NCI-H2081 (cell line): ENCODE data around the gene SFI1.
"Not testable (repeated sequence)": the region's sequence is repeated elsewhere in the genome, so short reads cannot be mapped to it uniquely, and the experiment has no call there.

Source experiments
- DNase-seq, 2 experiments: peaks; one replicate each; lab custom pipeline; 2025; lab: John Stamatoyannopoulos, UW

The SFI1 gene, protein sequence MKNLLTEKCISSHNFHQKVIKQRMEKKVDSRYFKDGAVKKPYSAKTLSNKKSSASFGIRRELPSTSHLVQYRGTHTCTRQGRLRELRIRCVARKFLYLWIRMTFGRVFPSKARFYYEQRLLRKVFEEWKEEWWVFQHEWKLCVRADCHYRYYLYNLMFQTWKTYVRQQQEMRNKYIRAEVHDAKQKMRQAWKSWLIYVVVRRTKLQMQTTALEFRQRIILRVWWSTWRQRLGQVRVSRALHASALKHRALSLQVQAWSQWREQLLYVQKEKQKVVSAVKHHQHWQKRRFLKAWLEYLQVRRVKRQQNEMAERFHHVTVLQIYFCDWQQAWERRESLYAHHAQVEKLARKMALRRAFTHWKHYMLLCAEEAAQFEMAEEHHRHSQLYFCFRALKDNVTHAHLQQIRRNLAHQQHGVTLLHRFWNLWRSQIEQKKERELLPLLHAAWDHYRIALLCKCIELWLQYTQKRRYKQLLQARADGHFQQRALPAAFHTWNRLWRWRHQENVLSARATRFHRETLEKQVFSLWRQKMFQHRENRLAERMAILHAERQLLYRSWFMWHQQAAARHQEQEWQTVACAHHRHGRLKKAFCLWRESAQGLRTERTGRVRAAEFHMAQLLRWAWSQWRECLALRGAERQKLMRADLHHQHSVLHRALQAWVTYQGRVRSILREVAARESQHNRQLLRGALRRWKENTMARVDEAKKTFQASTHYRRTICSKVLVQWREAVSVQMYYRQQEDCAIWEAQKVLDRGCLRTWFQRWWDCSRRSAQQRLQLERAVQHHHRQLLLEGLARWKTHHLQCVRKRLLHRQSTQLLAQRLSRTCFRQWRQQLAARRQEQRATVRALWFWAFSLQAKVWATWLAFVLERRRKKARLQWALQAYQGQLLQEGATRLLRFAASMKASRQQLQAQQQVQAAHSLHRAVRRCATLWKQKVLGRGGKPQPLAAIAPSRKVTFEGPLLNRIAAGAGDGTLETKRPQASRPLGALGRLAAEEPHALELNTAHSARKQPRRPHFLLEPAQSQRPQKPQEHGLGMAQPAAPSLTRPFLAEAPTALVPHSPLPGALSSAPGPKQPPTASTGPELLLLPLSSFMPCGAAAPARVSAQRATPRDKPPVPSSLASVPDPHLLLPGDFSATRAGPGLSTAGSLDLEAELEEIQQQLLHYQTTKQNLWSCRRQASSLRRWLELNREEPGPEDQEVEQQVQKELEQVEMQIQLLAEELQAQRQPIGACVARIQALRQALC

DNA sequence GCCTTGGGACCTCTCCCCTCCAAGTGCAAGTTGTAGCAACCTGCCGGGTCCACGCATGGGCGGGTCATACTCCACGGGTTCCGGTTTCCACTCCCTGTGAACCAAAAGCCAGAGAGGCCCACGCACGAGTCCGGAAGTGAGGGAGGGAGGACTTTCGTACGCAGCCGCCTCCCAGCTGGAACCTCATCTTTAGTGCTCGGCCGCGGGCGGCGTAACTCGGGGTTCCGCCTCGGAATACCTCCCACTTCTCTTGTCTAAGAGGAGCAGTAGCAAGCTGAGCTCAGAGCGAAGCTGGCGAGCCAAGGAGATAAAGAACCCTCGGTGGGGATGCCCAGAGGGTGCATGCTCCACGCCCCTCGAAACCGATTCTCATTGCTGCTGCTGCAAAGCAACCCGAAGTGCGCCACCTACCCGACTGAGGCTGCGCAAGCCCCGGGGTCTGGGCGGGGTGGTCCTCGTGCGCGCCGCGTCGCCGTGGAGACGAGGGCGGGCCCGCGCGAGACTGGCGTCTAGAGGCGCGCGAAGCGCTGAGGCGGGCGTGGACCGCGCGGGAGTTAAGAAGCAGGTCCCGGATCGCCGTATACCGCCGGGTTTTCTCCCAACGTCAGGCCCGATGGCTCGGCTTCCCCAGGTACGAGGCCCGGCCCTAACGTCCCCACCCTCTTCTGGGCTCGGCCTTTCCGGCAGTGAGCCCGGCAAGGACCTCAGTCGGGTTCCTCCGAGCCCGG lies at the start of gene SFI1:
Gene SFI1, plus strand, starts transcription at position 530 of the 728 bp plus-strand sequence. CDS start 11,749 bp downstream, outside the sequence.
- DNase-seq, result peak; percentile 58 to 86

DNA sequence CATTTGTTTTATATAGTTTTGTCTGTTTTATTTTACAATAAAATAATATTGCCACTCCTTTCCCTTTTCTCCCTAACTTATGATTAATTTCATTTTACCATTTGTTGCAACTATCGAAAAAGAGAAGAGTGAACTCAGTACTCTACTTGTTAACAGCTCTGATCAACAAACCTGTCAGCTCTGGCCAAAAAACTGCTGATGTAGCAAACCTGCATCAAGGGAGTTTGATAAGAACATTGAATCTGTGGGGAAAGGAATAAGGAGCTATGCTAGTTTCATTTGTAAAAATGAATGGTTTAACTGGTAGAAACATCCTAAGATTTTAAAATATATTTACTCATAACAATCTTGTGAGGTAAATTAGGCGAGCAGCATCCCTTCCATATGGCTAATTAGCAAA lies 49.6 kb upstream of the SFI1 start:
- no peak for DNase-seq

DNA sequence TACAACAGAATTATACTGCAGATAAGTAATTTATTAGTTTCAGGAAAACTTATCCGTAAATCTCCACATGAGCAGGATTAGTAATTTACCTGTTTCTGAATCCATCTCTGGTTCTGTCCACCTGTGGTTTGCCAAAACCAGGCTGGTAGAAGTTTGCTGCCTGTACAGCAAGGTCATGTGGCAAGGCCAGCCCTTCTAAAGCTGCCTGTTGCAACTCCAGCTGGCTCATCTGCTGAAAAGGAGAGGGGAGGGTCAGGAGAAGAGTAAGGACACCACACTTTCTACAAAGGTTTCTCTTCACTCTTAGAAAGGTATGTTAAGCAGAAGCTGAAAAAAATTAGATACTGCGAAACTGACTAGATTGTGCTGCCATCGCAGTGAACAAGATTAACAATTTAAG lies 49.0 kb upstream of the SFI1 start:
- no peak for DNase-seq

DNA sequence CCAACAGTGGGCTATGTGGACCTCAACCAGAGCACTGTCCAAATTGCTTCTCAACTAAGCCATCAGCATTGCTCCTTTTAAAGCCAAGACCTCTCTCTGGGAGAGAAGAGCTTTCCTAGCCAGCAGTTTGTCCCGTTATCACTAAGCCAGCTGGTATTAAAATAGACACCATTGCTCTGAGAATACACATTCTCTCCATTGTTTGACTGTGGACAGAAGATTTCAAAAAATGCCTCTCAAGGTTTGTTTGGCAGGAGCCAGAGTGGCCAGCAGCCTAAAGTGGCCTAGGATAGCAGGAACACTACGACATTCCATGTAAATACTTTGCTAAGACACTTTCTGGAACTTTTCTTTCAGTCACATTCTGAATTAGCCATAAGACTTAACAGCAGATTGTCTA lies 48.0 kb upstream of the SFI1 start:
- no peak for DNase-seq

DNA sequence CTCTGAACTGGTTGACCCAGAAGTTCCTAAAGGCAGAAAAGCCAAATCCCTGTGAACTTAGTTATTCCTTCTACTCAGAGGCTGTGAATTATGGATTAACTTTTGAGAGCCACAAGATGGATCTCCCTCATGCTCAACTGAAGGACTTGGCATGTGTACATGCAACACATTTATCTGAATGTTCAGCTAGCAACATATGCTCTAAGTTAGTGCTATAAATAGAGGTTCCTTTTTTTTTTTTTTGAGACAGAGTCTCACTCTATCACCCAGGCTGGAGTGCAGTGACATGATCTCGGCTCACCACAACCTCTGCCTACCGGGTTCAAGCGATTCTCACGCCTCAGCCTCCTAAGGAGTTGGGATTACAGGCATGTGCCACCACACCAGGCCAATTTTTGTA lies 46.8 kb upstream of the SFI1 start:
- no peak for DNase-seq

DNA sequence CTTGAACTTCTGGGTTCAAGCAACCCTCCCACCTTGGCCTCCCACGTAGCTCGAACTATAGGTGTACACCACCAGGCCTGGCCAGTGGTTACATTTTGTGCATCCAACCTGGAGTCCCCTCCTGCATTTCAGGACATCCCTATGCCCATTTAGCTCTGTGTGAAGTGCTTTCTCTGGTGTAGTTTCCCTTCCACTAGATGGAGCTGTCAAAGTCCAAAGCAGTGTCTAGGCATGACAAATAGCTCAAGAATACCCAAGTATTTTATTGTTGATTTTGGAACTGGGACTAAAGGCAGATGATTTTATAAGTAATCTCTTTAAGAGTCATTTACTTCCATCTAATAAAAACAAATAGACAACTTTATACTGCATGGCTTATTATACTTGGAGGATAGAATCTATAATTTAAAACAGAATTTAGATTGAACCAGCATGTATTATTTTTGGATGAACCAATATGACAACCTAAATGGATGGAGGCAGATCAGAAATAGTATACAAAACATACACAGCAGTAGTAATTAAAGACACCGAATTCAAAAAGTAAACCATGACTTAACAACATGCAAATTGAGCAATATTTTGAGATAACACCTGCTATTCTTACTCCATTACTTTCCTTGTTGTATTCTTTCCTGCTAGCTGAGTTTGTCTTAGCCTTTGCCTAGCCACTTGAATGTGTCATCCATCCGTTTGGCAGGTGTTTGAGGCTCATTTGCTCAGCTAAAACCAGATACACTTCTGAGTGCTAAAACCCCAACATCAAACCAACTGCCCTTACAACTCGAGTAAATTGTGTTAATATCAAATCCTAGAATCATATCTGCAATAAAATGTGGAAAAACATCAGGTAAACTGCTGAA lies 44.4 kb upstream of the SFI1 start:
- peak in 1 of 2 experiments; percentile 6 for DNase-seq

DNA sequence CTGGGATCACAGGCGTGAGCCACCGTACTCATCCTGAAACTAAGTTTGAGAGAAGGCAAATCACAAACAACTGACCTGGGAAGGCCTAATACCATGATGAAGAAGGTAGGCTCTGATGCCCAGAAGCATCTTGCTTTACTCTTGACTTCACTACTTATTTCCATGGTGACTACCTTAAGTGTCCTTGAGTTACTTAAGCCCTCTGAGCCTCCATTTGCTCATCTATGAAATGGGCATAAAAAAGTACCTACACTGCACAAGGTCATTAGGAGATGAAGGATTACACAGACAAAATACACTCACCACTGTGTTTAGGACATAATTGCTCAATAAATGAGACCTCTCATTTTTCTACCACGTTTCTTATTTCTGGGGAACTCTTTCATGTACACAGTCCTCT lies 34.6 kb upstream of the SFI1 start:
- DNase-seq, result no peak

DNA sequence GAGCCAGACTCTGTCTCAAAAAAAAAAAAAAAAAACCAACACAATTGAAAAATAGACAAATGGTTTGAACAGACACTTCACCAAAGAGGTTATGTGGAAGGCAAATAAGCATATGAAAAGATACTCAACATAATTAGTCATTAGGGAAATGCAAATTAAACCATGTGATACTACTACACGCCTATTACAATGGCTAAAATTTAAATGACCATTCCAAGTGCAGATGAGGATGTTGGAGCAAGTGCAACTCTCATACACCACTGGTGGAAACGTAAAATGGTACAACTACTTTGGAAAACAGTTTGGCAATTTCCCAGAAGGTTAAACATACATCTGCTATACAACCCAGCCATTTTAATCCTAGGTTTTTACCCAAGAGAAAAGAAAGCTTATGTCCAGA lies 31.0 kb upstream of the SFI1 start:
- DNase-seq, result no peak

DNA sequence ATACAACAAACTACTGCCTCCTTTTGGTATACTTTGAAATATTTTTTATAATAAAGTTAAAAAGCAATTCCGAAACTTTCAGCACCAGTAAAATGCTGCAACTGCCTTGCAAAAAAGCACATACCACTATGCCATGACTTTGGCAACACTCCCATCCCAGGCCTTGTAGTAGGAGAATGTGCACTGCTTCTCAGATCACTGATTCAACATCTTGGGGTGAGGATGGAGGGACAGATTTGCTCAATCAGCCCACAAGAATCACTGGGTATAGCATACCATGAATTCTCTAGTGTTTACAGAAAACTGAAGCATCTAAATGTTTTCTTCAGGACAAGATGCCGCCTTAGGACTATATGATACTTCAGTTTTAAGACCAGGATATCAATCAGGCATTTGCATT lies 21.6 kb upstream of the SFI1 start:
- DNase-seq, result no peak

DNA sequence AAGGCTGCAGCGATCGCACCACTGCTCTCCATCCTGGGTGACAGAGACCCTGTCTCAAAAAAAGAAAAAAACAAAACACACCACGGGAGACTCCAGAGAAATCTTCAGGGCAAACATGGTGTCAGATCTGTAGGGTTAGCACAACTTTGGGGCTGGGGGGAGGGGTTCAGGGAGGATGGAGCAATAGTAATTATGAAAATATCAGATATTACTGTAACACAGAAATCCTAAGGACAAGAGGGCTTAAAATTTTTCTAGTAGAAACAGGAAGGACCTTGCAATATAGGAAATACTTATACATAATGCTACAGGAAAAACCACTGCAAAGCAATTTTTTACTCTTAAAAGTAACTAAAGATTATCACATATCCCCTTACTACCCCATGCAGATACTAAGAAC lies 20.5 kb upstream of the SFI1 start:
- no peak for DNase-seq

DNA sequence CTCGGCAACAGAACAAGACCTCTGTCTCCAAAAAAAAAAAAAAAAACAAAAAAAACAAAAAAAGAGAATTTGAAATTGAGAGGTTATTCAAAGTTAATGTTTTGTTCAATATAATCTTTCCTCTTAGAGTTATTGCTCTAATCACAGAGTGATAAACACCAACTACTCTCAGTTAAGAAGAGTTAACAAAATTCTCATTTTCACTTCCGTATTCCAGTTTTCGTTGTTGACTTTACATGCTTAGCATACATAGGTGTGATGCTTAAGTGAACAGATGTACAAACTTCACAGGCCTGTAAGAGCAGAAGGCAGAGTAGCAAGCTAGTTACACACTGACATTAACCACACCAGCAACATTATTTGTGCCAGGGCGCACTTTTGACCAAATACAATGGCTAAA lies 19.0 kb upstream of the SFI1 start:
- no peak for DNase-seq

DNA sequence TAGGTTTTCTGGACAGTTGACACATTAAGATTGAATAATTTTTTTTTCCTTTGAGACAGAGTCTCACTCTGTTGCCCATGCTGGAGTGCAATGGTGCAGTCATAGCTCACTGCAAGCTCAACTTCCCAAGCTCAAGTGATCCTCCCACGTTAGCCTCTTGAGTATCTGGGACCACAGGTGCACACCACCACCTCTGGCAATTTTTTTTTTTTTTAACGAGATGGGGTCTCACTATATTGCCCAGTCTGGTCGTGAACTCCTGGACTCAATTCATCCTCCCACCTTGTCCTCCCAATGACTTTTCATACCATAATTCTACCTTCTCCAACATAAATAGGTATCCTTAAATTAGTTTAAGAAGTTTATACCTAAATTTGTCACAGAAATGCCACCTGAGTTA lies 15.2 kb upstream of the SFI1 start:
- DNase-seq, result no peak

DNA sequence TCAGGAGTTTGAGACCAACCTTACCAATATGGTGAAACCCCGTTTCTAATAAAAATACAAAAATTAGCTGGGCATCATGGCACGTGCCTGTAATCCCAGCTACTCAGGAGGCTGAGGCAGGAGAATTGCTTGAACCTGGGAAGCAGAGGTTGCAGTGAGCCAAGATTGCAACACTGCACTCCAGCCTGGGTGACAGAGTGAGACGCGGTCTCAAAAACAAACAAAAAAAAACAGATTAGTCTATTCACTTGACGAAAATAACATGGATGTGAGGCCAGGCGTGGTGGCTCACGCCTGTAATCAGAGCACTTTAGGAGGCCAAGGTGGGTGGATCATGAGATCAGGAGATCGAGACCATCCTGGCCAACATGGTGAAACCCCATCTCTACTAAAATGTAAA lies 13.9 kb upstream of the SFI1 start:
- not testable (repeated sequence) for DNase-seq

DNA sequence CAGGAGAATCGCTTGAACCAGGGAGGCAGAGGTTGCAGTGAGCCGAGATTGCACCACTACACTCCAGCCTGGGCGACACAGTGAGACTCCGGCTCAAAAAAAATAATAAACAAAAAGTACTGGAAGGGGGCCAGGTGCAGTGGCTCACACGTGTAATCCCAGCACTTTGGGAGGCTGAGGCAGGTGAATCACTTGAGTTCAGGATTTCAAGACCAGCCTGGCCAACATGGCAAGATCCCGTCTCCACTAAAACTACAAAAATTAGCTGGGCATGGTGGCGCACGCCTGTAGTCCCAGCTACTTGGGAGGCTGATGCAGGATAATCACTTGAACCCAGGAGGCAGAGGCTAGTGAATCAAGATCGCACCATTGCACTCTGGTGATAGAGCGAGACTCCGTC lies 10.0 kb upstream of the SFI1 start:
- not testable (repeated sequence) for DNase-seq

DNA sequence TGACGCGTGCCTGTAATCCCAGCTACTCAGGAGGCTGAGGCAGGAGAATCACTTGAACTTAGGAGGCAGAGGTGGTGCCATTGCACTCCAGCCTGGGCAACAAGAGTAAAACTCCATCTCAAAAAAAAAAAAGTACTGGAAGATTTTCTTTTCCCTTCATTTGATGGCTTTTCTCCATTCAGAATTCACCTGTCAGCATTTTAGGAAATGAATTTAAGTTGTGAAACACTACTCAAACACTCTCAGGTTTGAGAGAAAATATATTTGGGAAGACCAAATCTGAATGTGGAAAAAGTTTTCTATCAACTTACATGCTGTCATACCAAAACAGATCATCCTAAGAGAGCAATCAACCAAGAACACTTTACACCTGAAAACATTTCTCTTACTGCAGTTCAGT lies 9.4 kb upstream of the SFI1 start:
- DNase-seq, result no peak

DNA sequence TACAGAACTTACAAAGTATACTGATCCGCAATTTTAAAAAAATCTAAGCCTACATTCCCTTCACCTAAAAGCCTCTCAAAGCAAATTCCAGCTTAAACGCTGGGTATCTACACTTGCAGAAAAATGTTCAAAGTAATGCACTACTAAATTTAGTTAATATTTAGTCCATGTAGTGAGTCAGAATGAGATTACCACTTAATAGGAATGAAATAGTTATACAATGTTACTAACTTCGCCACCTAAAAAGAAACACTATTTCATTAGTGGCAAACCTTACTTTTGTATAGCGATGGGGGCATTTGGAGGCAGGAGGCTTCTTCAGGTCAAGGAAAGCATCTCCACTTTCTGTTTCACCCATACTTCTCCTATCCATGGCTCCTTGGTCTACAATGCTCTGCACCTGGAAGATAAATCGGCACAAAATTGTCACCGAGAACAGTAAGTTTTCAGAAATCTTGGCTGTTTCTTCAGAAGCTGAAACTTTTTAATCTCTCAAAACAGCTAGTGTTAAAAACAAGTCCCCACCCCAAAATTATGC lies 7.9 kb upstream of the SFI1 start:
- DNase-seq, result no peak

DNA sequence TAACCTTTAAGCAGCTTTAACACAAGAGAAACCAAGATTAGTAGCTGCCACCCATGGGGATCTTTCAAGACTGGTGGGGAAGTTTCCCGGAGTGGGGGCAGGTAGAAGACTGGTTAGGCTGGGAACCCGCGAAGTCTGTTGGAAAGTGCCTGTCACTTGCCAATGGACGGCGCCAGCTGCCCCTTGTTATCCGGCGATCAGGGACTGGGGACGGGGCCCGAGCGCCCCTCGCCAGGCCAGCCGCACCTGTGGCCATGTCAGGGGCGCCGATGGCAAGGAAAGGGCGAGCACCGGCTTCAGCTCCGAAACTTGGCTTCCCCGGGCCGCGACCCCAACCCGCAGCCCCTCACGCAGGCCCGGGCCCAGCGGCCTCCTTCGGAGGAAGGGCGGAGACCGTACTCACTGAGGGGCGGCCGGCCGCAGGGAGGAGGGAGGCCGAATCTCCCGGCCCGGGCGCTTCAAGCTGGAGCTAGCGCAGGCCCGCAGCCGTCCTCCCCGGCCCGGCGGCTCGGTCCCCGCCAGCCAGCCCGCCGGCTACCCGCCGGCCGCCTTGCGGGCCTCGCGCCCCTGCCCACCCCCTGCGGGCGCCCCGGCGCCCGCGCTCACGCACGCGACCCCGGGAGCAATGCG lies 7.2 kb upstream of the SFI1 start:
- peak; percentile 1 to 21 for DNase-seq

DNA sequence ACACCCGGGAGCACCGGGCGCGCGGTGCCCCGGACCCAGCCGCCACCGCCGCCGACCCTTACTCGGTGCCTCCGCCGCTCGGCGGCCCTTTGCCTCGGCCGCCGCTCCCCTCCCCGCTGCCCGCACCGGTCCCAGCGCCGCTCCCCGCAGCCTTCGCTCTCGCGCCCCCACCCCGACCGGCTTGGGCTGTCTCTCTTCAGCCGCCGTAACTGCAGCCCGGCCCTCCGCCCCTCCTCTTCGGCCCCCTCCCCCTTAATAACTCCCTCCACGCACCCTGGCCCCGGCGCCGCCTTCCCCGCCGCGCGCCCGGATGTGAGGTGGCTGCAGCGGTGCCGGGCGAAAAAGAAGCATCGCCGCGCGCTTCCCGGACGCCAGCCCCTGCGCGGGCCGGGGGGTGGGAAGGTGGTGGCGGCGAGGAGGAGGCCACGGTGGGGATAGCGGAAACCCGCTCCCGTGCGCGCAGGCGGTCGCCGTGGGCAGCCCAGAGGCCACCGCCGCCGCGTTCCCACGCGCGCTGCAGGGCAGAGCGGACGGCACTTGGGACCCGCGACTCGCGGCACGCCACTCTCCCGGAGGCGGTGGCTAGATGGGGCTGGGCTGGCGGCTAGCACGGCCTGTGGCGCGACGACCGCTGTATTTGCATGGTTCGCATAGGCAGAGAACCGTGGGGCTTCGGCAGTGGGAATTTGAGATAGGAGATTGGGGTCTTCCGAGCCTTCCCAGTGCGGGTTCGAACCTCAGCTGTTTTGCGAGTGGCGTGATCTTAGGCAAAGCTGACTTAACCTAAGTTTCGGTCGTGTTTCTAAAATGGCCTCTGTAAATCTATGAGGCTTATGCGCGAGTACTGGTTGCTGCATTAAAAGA lies 6.5 kb upstream of the SFI1 start, which contains the start of gene EIF4ENIF1:
Gene EIF4ENIF1, minus strand, starts transcription at position 211 of the 864 bp plus-strand sequence. CDS start 1,124 bp downstream, outside the sequence.
- peak; percentile 81 to 83 for DNase-seq

DNA sequence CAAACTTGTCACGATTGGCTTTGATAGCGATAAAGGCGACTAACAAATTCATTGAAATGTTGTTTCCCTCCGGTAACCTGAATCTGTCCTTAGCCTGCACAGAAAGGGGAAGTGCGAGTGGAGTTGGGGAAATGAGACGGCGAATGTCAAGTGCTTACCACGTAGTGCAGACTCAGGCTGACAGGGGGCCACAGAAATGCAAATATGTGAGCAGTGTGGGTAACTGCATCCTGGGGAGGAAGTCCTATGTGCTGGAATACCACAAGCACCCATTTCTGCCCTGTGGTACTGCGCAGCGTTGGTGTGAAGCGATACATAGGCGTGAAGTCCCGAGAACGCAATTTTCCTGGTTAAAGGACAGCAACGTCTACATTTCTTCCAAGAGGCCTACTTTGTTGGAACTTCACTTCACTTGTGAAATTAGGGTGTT lies 5.8 kb upstream of the SFI1 start:
- DNase-seq, result peak; percentile 1 to 43
